NCI-H2029 (cell line): ENCODE results near the gene HTR6.

ENCODE experiments used
- DNase-seq: peaks from one replicate; lab custom pipeline; 2025; lab: John Stamatoyannopoulos, UW

HTR6 gene

GRCh38 chr1:19656780-19657466, 7.8 kb upstream of the HTR6 start:
- no peak for DNase-seq

GRCh38 chr1:19657511-19657910, 7.2 kb upstream of the HTR6 start:
- DNase-seq: no peak

GRCh38 chr1:19658186-19658585, 6.5 kb upstream of the HTR6 start:
- no peak for DNase-seq

DNA sequence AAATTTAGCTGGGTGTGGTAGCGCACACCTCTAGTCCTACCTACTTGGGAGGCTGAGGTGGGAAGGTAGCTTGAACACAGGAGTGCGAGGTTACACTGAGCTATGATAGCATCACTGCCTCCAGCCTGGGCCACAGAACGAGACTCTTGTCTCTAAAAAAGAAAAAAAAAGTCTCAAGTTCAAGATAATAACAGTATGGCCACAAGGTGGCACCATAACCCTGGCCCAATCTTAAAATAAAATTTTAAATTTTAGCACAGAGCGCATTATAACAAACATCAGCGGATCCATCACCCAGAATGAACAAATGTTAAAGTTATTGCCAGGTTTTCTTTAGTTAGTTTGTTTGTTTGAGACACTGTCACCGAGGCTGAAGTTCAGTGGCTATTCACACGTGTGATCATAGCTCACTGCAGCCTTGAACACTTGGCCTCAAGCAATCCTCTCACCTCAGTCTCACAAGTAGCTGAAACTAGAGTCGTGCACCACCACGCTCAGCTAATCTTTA, 2.9 kb upstream of the HTR6 start:
- DNase-seq: peak; percentile 16

DNA sequence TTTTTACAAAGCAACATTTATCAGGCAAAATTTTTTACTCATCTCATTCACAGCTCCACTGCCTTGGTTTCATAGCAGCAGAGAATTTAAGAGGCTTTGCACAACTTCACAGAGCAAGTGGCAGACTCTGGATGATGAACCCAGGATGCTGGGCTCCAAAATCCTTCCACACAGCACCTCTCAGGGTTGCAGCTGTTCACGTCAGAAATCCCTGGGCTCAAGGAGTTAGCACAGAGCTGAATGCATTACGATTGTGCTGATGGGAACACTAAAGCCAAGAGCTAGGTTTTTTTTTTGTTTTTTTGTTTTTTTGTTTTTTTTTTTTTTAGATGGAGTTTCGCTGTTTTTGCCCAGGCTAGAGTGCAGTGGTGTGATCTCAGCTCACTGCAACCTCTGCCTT, 2.4 kb upstream of the HTR6 start:
- no peak for DNase-seq

GRCh38 chr1:19665186-19665495, 466 bp downstream of the HTR6 start:
- no peak for DNase-seq

DNA sequence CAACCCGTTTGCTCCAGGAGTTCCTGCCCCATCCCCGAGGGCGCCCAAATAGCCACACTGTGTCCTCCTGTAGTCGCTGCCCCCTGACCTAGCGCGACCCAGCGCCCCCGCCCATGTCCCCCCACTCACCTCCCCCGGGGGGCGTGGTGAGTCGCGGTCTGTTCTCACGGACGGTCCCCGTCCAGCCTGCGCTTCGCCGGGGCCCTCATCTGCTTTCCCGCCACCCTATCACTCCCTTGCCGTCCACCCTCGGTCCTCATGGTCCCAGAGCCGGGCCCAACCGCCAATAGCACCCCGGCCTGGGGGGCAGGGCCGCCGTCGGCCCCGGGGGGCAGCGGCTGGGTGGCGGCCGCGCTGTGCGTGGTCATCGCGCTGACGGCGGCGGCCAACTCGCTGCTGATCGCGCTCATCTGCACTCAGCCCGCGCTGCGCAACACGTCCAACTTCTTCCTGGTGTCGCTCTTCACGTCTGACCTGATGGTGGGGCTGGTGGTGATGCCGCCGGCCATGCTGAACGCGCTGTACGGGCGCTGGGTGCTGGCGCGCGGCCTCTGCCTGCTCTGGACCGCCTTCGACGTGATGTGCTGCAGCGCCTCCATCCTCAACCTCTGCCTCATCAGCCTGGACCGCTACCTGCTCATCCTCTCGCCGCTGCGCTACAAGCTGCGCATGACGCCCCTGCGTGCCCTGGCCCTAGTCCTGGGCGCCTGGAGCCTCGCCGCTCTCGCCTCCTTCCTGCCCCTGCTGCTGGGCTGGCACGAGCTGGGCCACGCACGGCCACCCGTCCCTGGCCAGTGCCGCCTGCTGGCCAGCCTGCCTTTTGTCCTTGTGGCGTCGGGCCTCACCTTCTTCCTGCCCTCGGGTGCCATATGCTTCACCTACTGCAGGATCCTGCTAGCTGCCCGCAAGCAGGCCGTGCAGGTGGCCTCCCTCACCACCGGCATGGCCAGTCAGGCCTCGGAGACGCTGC, 1.1 kb downstream of the HTR6 start:
- DNase-seq: no peak

- no peak for DNase-seq
These were observed 4.2 kb downstream of the HTR6 start for GRCh38 chr1:19668888-19669287.

DNA sequence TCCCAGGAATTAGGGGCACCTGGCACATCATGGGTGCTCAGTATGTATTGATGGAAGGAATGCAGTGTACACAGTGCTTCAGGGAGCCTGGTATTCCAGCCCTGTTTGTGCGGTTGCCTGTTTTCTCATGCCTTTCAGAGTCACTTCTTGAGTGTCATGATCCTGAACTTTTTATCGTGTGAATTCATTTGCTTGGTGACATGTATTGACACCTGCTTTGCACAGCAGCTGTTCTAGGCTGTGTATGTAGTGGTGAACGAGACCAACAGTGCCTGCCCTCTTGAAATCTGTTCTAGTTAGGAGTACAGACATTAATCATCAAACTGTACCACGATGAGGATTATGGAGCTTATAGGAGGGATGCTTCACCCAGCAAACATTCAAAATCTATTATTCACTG, 6.1 kb downstream of the HTR6 start:
- DNase-seq: no peak

DNA sequence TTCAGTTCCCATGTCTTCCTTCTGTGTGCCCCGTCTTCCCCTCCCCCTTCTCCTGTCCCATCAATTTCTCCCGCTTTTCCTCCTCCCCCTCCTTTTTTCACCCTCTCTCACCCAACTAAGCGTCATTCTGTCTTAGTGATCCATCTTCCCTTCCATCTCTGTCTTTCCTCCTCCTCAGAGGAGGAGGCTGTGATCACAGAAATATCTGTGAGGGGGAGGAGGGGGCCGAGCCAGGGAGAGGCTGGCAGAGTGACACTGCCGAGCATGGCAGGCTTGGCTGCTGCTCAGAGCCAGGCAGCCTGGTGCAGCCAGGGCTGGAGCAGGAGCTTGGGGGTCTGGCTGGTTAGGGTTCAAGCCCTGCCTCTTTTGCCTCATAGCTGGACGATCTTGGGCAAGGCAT, 7.6 kb downstream of the HTR6 start:
- no peak for DNase-seq

DNA sequence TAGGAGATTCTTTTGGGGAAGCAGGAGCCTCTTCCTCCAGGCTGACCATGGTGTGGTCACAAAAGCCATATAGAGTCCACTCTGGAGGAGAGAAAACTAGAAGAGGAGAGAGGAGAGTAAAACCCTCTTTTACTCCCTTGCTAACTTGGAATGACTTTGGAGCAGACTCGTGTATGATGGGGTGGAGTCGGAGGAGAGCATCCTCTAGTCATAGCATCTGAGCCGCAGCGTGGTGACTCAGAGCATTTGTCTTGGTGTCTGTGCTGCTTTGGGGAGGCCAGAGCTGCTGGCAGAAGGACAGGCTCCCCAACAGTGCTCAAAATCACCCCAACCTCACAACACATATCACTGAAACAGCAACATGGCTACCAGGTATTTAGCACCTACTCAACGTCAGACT, 11.1 kb downstream of the HTR6 start:
- DNase-seq: no peak

DNA sequence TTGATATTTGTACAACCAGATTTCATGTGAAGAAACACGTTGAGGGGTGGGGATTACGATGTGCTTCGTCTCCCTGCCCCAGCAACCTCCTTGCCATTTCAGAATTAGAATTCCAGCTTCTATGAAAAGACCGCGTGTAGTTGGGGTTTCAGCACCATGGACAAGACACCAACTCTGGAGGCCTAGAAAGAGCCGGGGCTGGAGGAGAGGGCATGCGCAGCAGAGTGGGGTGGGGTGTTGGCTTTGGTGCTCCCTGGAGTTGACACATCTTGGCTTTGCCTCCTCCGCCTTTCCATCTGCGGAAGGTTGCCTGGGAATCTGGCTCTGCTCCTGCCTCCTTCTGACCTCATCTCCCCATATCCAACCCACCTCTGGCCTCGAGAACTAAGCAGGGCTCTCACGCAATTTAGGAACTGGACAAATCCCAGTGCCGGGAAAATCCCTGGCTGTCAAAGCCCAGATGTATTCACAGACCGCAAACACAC, 11.8 kb downstream of the HTR6 start:
- DNase-seq: no peak

DNA sequence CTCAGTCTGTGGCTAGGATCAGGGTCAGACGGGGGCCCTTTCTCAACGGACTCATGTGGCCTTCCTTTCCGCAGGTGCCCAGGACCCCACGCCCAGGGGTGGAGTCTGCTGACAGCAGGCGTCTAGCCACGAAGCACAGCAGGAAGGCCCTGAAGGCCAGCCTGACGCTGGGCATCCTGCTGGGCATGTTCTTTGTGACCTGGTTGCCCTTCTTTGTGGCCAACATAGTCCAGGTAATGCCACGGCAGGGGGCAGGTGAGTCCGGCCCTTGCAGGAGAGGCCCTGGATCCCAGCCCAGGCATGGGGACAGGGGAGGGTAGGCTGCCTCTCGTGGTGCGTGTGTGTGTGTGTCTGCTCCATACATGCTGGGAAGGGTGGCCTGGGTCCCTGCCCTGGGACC, 13.8 kb downstream of the HTR6 start:
- DNase-seq: no peak

- no peak for DNase-seq
These were observed 14.3 kb downstream of the HTR6 start for GRCh38 chr1:19678931-19679453.

DNA sequence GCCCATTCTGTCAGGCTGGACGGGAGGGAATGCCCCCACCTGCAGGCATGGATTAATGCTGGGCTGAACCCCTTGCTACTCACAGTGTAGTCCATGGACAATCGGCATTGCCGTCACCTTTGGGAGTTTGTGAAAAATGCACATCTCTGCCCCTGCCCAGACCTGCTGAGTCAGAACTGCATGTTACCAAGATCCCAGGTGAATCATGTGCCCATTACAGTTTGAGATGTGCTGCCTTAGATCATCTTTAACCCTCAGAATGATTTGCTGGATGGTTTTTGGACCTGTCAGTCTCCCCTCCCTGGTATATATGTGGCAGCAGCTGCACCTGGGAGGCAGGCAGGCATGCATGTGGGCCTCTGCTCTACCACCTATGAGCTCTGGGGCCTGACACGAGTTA, 15.0 kb downstream of the HTR6 start:
- DNase-seq: no peak

- no peak for DNase-seq
These were observed 16.0 kb downstream of the HTR6 start for GRCh38 chr1:19680644-19681043.

DNA sequence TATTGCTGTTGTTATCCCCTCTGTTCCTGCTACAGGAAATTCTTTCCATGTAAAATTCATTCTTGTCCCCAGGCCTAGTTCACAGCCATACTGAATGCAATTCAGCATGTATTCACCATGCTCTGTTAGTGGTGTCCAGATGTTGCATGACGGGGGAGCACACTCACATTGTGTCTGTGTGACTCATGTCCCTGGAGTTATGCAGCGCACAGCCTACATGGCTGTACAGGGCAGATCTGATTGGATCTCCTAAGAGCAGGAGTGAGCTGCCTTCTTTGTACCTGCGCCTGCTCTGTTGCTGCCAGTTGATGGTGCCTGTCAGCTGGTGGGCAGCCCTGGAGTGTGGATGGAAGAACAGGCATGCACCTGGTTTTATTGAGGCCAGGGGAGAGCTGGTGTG, 17.6 kb downstream of the HTR6 start:
- no peak for DNase-seq

GRCh38 chr1:19682901-19683300, 18.2 kb downstream of the HTR6 start:
- DNase-seq: no peak

DNA sequence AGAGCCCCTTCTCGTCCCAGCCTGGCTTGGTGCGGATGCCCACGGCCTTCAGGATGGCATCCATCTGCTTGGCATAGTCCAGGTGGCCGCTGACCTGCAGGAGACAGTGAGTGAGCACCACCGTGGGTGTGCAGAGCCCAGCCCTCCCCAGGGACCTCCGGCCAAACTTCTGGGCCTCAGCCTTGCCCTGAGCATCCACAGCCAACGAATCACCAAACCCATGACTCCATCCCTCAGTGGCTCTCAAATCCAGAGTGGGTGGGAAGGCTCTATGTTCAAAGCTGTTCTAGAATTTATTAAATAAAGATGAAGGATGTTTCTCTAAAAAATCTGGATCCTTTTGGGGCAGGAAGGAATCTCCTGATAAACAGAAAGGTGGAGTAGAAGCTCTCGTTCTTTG, 18.7 kb downstream of the HTR6 start:
- DNase-seq: no peak

- no peak for DNase-seq
These were observed 20.0 kb downstream of the HTR6 start for GRCh38 chr1:19684677-19685076.

DNA sequence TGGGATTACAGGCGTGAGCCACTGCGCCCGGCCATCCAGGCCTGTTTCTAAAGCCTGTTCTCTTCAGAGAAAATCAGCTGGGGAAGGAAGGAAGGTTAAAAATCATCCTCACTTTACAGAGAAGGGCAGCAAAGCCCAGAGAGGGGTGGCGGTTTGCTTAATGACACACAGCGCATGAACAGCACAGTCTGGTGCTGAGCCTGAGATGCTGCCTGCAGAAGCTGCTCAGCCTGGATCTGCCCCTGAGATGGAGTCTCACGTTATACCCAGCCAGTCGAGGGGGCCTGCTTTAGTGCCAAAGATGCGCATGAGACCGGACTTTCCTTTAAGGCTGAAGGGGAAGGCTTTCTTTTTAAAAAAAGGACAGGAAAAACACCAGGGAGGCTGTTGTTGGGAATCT, 21.3 kb downstream of the HTR6 start:
- DNase-seq: no peak

GRCh38 chr1:19687414-19687813, 22.7 kb downstream of the HTR6 start:
- DNase-seq: no peak
